SJSA1 (cell line): ENCODE data around the gene PSRC1. TPM values are rescaled to one million over a fixed set of nuclear protein-coding genes. Genes with fewer than 3 reads are reported as not detected.

ENCODE experiments used
- DNase-seq, 2 experiments: peaks; one replicate each; pipeline ENCODE4 v3.0.0-alpha.2; 2015 to 2020; ENCODE audit warnings: low spot score in 2 of 2, low read depth in 1 of 2
- H3K27ac ChIP-seq: fragments of 250-450 bp; sonication (Bioruptor Pico); 2 replicates; pipeline ENCODE4 v1.5.1; 2020; ENCODE audit warnings: mild to moderate bottlenecking, moderate library complexity
- H3K27me3 ChIP-seq: fragments of 250-450 bp; sonication (Bioruptor Pico); replicated peaks from 2 replicates; pipeline ENCODE4 v1.5.1; 2020; ENCODE audit warnings: mild to moderate bottlenecking, moderate library complexity
- H3K36me3 ChIP-seq: fragments of 250-450 bp; sonication (Bioruptor Pico); 2 replicates; pipeline ENCODE4 v1.5.1; 2020; ENCODE audit warnings: mild to moderate bottlenecking
- H3K4me1 ChIP-seq: fragments of 250-450 bp; sonication (Bioruptor Pico); replicated peaks from 2 replicates; pipeline ENCODE4 v1.6.1; 2021; ENCODE audit warnings: mild to moderate bottlenecking
- H3K4me3 ChIP-seq: fragments of 250-450 bp; sonication (Bioruptor Pico); 2 replicates; pipeline ENCODE4 v1.5.1; 2020; ENCODE audit warnings: mild to moderate bottlenecking
- H3K9me3 ChIP-seq: fragments of 250-450 bp; sonication (Bioruptor Pico); replicated peaks from 2 replicates; pipeline ENCODE4 v1.5.1; 2020; ENCODE audit warnings: mild to moderate bottlenecking
- total RNA-seq: library from RNA; depleted of rRNA; stranded (reverse); fragments of >200 nt; shearing (Covaris generic); gene quantifications from 2 replicates; pipeline ENCODE4 v1.2.3, GENCODE V29; 2014

PSRC1 gene
- total RNA-seq, 1 experiment from 2014 or later = 94.1 TPM

DNA sequence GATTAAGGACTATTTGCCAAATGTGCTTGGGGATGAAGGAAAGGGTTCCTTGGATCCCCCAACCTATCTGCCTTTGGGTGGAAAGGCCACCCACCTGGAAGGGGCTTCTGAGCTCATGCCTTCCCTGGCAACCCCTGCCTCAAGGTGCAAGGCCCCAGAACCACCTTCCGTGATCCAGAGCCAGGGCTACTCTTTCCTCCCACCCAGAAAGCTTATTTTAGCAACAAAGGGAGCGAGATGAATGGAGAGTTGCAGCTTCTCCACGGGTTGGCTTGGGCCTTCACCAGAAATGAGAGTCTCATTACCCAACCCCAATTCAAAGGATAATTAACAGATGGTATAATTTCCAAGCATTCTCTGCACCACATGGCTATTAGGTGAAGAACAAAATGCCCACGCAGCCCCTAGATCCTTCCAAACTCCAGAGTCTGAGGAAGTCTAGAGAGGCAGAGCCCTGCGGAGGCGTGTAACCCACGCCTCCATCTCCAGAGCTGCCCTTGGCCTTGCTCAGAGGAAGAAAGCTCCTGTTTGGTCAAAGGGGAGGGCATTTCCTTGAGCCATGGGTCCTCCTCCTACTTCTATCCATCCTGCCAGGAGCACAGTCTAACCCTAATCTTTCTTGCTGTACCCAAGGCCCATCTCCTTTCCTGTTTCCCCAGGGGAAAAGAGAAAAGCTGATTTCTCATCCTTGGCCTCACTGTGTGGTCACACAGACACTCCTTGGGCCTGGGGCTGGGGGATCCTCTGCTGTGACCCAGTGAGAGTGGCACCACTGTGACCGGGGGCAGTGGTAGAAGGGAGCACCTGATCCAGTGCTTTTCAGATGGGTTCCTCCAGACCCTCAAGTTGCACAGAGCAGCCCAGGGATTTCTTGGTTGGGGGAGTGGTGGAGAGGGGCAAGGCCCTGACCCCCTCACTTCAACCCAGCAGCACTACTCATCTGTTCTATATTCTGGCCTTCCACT lies 35.3 kb downstream of the PSRC1 start:
- no peak overlapping the region for H3K27ac ChIP-seq
- no peaks in the 10 kb centered on the region; the same call in 1 of the 2 replicates for H3K9me3 ChIP-seq
- no peak overlapping the region for H3K4me3 ChIP-seq
- peaks cover 14% of the 10 kb centered on the region for H3K27me3 ChIP-seq
- peaks cover 2% of the 10 kb centered on the region; the same call in 1 of the 2 replicates for H3K36me3 ChIP-seq
- peaks cover 14% of the 10 kb centered on the region for H3K4me1 ChIP-seq
- DNase-seq = no peak

DNA sequence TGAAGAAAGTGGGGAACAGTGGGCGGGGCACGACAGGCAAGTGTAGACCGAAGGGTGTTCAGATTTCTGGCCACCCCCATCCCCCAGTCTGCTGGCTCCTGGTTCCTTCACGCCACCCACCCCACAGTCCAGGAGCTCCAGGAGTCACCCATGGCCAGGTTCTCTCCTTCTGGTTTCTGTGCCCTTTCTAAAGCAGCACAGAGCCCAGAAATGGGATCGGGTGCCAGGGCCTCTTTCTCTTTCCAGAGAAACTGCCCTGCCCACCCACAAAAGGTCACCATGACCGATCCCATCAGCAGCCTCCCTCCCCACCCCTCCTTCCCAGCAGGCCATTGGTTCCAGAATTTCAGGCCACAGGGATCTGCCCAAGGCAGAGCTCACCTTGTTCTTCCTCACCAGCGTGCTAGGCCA lies 36.8 kb downstream of the PSRC1 start:
- H3K27me3 ChIP-seq = peaks cover 14% of the 10 kb centered on the region
- H3K36me3 ChIP-seq = peaks cover 2% of the 10 kb centered on the region; the same call in 1 of the 2 replicates
- no peaks in the 10 kb centered on the region; the same call in 1 of the 2 replicates for H3K9me3 ChIP-seq
- H3K27ac ChIP-seq = no peak overlapping the region
- peaks cover 14% of the 10 kb centered on the region for H3K4me1 ChIP-seq
- no peak for DNase-seq
- H3K4me3 ChIP-seq = no peak overlapping the region

DNA sequence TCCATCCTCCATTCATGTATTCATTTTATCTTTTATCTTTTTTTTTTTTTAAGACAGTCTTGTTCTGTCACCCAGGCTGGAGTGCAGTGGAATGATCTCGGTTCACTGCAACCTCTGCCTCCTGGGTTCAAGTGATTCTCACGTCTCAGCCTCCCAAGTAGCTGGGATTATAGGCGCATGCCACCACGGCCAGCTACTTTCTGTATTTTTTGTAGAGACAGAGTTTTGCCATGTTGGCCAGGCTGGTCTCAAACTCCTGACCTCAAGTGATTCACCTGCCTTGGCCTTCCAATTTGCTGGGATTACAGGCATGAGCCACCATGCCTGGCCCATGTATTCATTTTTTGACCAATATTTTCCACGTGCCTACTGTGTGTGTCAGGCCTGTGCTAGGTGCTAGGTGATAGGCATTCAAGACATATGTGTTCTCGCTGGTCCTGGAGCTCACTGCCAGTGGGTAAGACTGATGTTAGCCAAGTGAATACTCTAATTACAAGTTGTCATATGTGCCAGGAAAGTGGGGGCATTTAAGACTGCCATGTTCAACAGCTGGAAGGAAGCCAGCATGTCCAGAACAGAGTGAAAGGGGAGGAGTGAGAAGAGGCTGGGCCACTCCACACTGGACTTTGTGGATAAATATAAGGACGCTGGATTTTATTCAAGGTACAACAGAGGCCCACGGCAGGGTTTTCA lies 38.9 kb downstream of the PSRC1 start:
- Histone ChIP-seq H3K4me1 (peaks cover 3% of the 10 kb centered on the region), H3K36me3 (peaks cover 11% of the 10 kb centered on the region), H3K4me3 (no peak overlapping the region), H3K27ac (no peak overlapping the region), H3K27me3 (peaks cover under 1% of the 10 kb centered on the region; the same call in 1 of the 2 replicates), H3K9me3 (no peaks in the 10 kb centered on the region)
- no peak for DNase-seq

DNA sequence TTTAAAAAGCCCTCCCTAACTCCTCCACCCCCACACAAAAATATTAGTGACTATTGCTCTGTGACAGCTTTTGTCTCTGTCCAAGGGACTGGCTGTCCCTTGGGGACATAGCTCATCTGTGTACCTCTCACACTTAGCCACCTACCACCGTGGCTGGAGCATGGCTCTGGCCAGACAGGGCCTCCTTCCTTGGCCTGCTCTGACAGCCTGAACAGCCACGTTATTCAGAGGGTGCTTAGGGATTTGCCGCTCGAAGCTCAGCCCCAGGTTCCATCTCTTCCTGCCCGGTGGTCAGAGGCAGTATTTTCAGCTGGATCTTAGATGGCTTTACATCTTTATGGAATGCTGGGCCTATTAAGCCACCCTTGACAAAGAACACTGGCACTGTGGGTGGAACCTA lies 39.7 kb downstream of the PSRC1 start:
- no peaks in the 10 kb centered on the region for H3K27me3 ChIP-seq
- H3K36me3 ChIP-seq = peaks cover 19% of the 10 kb centered on the region
- no peak for DNase-seq
- H3K9me3 ChIP-seq = no peaks in the 10 kb centered on the region
- H3K27ac ChIP-seq = no peak overlapping the region
- H3K4me1 ChIP-seq = no peaks in the 10 kb centered on the region
- H3K4me3 ChIP-seq = no peak overlapping the region

DNA sequence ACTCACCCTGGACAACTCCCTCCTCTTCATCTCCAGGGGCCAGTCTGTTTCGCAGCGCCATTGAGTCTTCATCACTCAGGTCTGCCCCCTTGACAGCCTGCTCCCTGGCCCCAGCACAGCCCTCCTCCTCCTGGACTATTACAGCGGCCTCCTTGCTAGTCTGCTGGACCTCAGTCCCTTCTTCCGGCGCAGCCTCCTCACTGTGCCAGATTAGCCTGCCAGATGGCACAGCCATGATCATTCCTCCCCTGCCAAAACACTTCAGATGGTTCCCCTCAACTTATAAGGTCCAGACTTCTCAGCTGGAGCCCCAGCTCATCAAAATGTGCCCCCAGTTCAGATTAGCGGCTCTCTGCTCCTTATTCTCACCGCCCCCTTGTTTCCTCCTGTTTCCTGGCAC lies 40.6 kb downstream of the PSRC1 start:
- no peaks in the 10 kb centered on the region for H3K9me3 ChIP-seq
- no peaks in the 10 kb centered on the region for H3K4me1 ChIP-seq
- no peak overlapping the region for H3K27ac ChIP-seq
- DNase-seq = no peak
- H3K4me3 ChIP-seq = no peak overlapping the region
- H3K36me3 ChIP-seq = peaks cover 27% of the 10 kb centered on the region
- no peaks in the 10 kb centered on the region for H3K27me3 ChIP-seq

GRCh38 chr1:109241841-109242345 lies 41.1 kb downstream of the PSRC1 start:
- Histone ChIP-seq H3K27me3 (no peaks in the 10 kb centered on the region), H3K4me1 (no peaks in the 10 kb centered on the region), H3K4me3 (no peak overlapping the region), H3K9me3 (no peaks in the 10 kb centered on the region), H3K36me3 (peaks cover 32% of the 10 kb centered on the region), H3K27ac (no peak overlapping the region)
- DNase-seq = no peak

- DNase-seq = no peak
- H3K4me3 ChIP-seq = no peak overlapping the region
- H3K36me3 ChIP-seq = peaks cover 38% of the 10 kb centered on the region
- H3K27me3 ChIP-seq = no peaks in the 10 kb centered on the region
- no peaks in the 10 kb centered on the region for H3K4me1 ChIP-seq
- no peaks in the 10 kb centered on the region for H3K9me3 ChIP-seq
- H3K27ac ChIP-seq = no peak overlapping the region
These were observed 41.6 kb downstream of the PSRC1 start for GRCh38 chr1:109241344-109241743.

DNA sequence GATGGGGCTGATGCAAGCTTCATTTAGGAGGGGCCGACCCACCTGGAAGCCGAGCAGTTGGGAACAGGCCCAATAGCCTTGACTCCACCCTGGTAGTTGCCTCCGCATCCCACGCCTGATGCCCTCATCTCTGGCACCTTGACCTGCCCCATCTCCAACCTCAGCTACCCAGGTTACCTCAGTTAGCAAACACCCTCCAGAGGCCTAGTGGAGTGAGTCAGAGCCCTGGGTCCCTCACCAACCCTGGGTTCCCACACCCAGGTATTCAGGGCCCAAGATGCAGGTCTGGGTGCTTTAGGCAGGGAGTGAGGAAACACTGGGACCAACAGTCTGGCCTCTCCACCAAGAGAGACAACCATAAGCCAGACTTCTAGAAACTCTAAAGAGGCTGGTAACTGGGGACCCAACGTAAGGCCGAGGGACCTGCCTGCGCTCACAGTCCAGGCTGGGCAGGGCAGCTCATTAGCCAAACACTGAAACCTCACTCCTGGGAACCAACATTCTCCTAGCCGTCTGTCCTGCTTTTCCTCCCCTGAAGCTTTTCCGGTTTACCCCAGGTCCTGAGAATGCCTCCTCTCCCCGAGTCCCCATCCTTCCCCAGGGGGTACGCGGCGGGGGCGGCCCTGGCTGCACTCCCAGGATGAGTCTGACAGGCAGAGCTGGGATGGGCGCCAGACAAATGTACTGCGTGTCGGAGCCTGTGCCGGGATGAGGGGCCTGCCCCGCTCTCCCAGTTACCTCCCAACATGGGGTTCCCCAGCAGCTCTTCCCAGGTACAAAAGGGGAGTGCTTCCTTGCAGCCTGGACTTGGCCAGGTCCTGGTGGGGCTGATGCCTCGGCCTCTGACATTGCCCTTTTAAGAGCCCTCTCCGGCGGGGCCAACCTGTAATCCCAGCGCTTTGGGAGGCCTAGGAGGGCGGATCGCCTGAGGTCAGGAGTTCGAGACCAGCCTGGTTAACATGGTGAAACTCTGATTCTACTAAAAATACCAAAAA lies 42.5 kb downstream of the PSRC1 start:
- no peak for DNase-seq
- Histone ChIP-seq H3K9me3 (no peaks in the 10 kb centered on the region), H3K36me3 (peaks cover 47% of the 10 kb centered on the region), H3K4me3 (no peak overlapping the region), H3K4me1 (no peaks in the 10 kb centered on the region), H3K27ac (no peak overlapping the region), H3K27me3 (no peaks in the 10 kb centered on the region)

- Histone ChIP-seq H3K9me3 (no peaks in the 10 kb centered on the region), H3K27ac (no peak overlapping the region)
- DNase-seq = peak in 1 of 2 experiments; percentile 35
These were observed 43.4 kb downstream of the PSRC1 start for GRCh38 chr1:109239409-109240068.

DNA sequence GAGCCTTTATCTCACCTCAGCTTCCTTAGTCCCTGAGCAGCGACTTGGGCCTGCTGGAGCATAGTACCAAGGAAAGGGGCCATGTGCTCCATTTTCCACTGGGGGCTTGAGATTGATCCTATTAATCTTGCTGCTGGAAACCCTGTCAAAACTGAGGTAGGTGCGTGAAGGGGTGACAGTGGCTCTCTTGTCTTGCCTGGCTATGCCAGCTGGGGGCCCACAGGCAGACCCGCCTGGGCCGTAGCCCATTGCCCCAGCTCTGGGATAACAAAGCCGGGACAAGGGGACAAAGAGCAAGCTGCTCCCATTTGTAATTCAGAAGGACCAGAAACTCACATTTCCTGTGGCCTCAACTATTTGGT lies 43.9 kb downstream of the PSRC1 start:
- Histone ChIP-seq H3K4me1 (no peaks in the 10 kb centered on the region), H3K36me3 (peaks cover 61% of the 10 kb centered on the region), H3K27ac (no peak overlapping the region), H3K4me3 (no peak overlapping the region), H3K9me3 (no peaks in the 10 kb centered on the region), H3K27me3 (no peaks in the 10 kb centered on the region)
- DNase-seq = no peak

More at GRCh38 chr1:109239409-109240068, 43.4 kb downstream of the PSRC1 start:
- Histone ChIP-seq H3K4me1 (no peaks in the 10 kb centered on the region), H3K36me3 (peaks cover 56% of the 10 kb centered on the region), H3K27me3 (no peaks in the 10 kb centered on the region), H3K4me3 (no peak overlapping the region)

DNA sequence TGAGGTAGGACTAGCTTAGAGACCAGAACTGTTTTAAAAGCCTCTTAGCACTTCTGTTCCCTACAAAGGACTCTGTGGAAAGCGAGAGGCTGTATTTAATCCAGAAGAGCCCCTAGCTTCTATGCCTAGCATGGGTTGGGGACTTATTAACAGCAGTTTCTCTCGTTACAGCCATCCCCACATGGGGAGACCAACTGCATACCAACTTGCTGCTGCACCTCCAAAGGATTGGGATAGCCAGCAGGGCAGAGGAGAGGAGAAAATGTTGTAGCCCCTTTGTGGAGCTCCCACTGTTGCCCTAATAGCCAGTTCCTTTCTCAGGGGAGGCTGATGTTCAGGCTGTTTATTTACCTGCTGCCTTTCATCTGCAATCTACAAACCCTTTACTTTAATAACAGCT lies 44.6 kb downstream of the PSRC1 start:
- Histone ChIP-seq H3K27ac (no peak overlapping the region), H3K36me3 (peaks cover 64% of the 10 kb centered on the region), H3K27me3 (no peaks in the 10 kb centered on the region), H3K9me3 (no peaks in the 10 kb centered on the region), H3K4me3 (no peak overlapping the region), H3K4me1 (no peaks in the 10 kb centered on the region)
- no peak for DNase-seq

- Histone ChIP-seq H3K4me3 (no peak overlapping the region), H3K36me3 (peaks cover 73% of the 10 kb centered on the region), H3K27me3 (no peaks in the 10 kb centered on the region), H3K4me1 (no peaks in the 10 kb centered on the region), H3K27ac (no peak overlapping the region), H3K9me3 (no peaks in the 10 kb centered on the region)
- DNase-seq = no peak
These were observed 45.4 kb downstream of the PSRC1 start for GRCh38 chr1:109237512-109237911.

GRCh38 chr1:109235137-109235536 lies 47.8 kb downstream of the PSRC1 start:
- no peaks in the 10 kb centered on the region for H3K9me3 ChIP-seq
- no peak overlapping the region for H3K4me3 ChIP-seq
- no peak overlapping the region for H3K27ac ChIP-seq
- H3K27me3 ChIP-seq = no peaks in the 10 kb centered on the region
- H3K4me1 ChIP-seq = no peaks in the 10 kb centered on the region
- peaks cover 95% of the 10 kb centered on the region for H3K36me3 ChIP-seq
- DNase-seq = no peak
